ENCODE measurements around the gene CFAP97D2.

- TF ChIP-seq EZH2 (IDR thresholded peaks at IDR 0.05) (no peak), POLR2AphosphoS5 (IDR thresholded peaks at IDR 0.05; ENCODE audit: borderline replicate concordance, low read depth, low read length) (no peak), FOXP2 (optimal IDR thresholded peaks at IDR 0.05; ENCODE audit: control extremely low read depth, extremely low read length, insufficient read depth) (no peak)
Observed at GRCh38 chr13:114167885-114168284, 11.2 kb upstream of the CFAP97D2 start.

Data from SK-N-MC (cell line).